K562 (cell line): ENCODE measurements around the gene ARHGAP22. TPM values are rescaled to one million over a fixed set of nuclear protein-coding genes. Genes with fewer than 3 reads are reported as not detected.

Source experiments
- ATAC-seq: fragments of 200-7000 bp; cut with Tn5 transposase; 3 replicates; pipeline ENCODE4 v1.9.1; 2020; ENCODE audit warnings: moderate library complexity
- BruUV-seq: library from RNA; stranded (reverse); fragments of 400-500 nt; replicated peaks from 2 replicates; lab custom pipeline; 2021; lab: Mats Ljungman, UMichigan
- CTCF ChIA-PET: fragments of 300-600 bp; formaldehyde crosslinking; extraction: SDS; loops from one replicate; lab custom pipeline; 2021; ENCODE audit warnings: low intra/inter-chr PET ratio; lab: Yijun Ruan, JAX
- POLR2A ChIA-PET: fragments of 300-600, 350-650 bp; sonication (Branson Sonifier 250); formaldehyde crosslinking; extraction: SDS; loops from one replicate; lab custom pipeline; 2021; ENCODE audit warnings: antibody characterized with exemption, inconsistent platforms; lab: Yijun Ruan, JAX
- DNase-seq, 4 experiments: peaks; one replicate each; pipeline versions ENCODE4 v3.0.0 to v3.0.0-alpha.2; 2011 to 2018; ENCODE audit warnings: low spot score in 3 of 4, mixed read lengths in 3 of 4; ENCODE audit errors: extremely low read depth in 1 of 4
- FAIRE-seq: peaks from 2 replicates; lab custom pipeline; 2011; peaks lifted over from hg19 to GRCh38; lab: Jason Lieb, UNC
- H2AFZ ChIP-seq: 2 replicates; pipeline ENCODE4 v1.6.0; 2011; ENCODE audit warnings: low read depth, low read length, control low read depth, inconsistent platforms
- H3K27ac ChIP-seq: fragments of 200-600 bp; 3 replicates; pipeline ENCODE4 v1.8.0; 2011; ENCODE audit warnings: low read depth, mild to moderate bottlenecking, control low read depth, inconsistent platforms, low read length, moderate library complexity, mixed read lengths; ENCODE audit errors: extremely low read depth
- H3K27me3 ChIP-seq, 2 experiments: fragments of 300-600 bp in 1 of 2; 2 replicates in 1 of 2; 3 replicates in 1 of 2; pipeline versions ENCODE4 v1.6.0 to v1.8.0; 2011; ENCODE audit warnings: inconsistent platforms in 2 of 2, low read length in 2 of 2, mild to moderate bottlenecking in 1 of 2, mixed read lengths in 1 of 2, moderate library complexity in 1 of 2; ENCODE audit not compliant: control insufficient read depth in 2 of 2, insufficient read depth in 2 of 2
- H3K36me3 ChIP-seq: fragments of 300-600 bp; 3 replicates; pipeline ENCODE4 v1.8.0; 2011; ENCODE audit warnings: mild to moderate bottlenecking, low read length, inconsistent platforms; ENCODE audit not compliant: control insufficient read depth, insufficient read depth
- H3K4me1 ChIP-seq, 2 experiments: fragments of 200-600 bp in 1 of 2; replicated peaks in 1 of 2; 2 replicates in 1 of 2; 3 replicates in 1 of 2; pipeline versions ENCODE4 v1.5.1 to v1.8.0; 2011; ENCODE audit warnings: inconsistent platforms in 2 of 2, low read length in 2 of 2, mild to moderate bottlenecking in 1 of 2, mixed read lengths in 1 of 2, moderate library complexity in 1 of 2; ENCODE audit not compliant: control insufficient read depth in 2 of 2, insufficient read depth in 2 of 2
- H3K4me2 ChIP-seq: 2 replicates; pipeline ENCODE4 v1.6.1; 2011; ENCODE audit warnings: low read length, control low read depth, inconsistent platforms, mixed read lengths; ENCODE audit not compliant: insufficient read depth
- H3K4me3 ChIP-seq: fragments of 200-600 bp; sonication (generic), shearing (Covaris generic); 2 replicates; pipeline ENCODE4 v1.5.1; 2016; ENCODE audit warnings: control low read depth, inconsistent platforms
- H3K79me2 ChIP-seq: fragments of 200-600 bp; 3 replicates; pipeline ENCODE4 v1.8.0; 2011; ENCODE audit warnings: low read length, inconsistent platforms; ENCODE audit not compliant: control insufficient read depth, insufficient read depth
- H3K9ac ChIP-seq, 2 experiments: 2 replicates each; pipeline versions ENCODE4 v1.6.0 to v1.6.1; 2011; ENCODE audit warnings: low read depth in 2 of 2, low read length in 2 of 2, control low read depth in 1 of 2, inconsistent platforms in 1 of 2, mild to moderate bottlenecking in 1 of 2, mixed read lengths in 1 of 2; ENCODE audit not compliant: insufficient read depth in 1 of 2
- H3K9me1 ChIP-seq: one replicate; pipeline ENCODE4 v1.6.0; 2011; ENCODE audit warnings: inconsistent platforms, mild to moderate bottlenecking, low read length, moderate library complexity; ENCODE audit not compliant: control insufficient read depth, insufficient read depth
- H3K9me3 ChIP-seq: replicated peaks from 2 replicates; pipeline ENCODE4 v1.5.1; 2011; ENCODE audit warnings: low read depth, low read length, inconsistent platforms; ENCODE audit not compliant: control insufficient read depth, insufficient read depth
- H4K20me1 ChIP-seq: replicated peaks from 2 replicates; pipeline ENCODE4 v1.6.1; 2011; ENCODE audit warnings: low read length, inconsistent platforms, mixed read lengths; ENCODE audit not compliant: control insufficient read depth, insufficient read depth
- ATF1 ChIP-seq, 2 experiments: fragments of 450-650 bp in 1 of 2; IDR thresholded peaks; 2 replicates each; pipeline ENCODE4 v1.6.1; 2016; ENCODE audit warnings: missing compliant biosample characterization in 1 of 2, missing genetic modification characterization in 1 of 2
- CAMTA2 ChIP-seq: fragments of 250-450 bp; sonication (Bioruptor Pico); conservative IDR thresholded peaks from 2 replicates; pipeline ENCODE4 v1.5.1; 2022
- CREB5 ChIP-seq: fragments of 250-450 bp; sonication (Bioruptor Pico); IDR thresholded peaks from 2 replicates; pipeline ENCODE4 v1.5.0; 2020; ENCODE audit warnings: mild to moderate bottlenecking
- FOXM1 ChIP-seq, 2 experiments: fragments of 450-650 bp in 1 of 2; sonication (generic) in 1 of 2; formaldehyde crosslinking in 1 of 2; IDR thresholded peaks; 2 replicates each; pipeline versions ENCODE4 v1.6.1 to v1.9.0; 2017 to 2022; ENCODE audit warnings: low read depth in 2 of 2, mild to moderate bottlenecking in 2 of 2, missing genetic modification reagents in 1 of 2, moderate library complexity in 1 of 2
- HDAC2 ChIP-seq: fragments of 450-650 bp; IDR thresholded peaks from 2 replicates; pipeline ENCODE4 v1.6.1; 2016; ENCODE audit warnings: mild to moderate bottlenecking
- HMG20A ChIP-seq: fragments of 450-650 bp; formaldehyde crosslinking; conservative IDR thresholded peaks from 2 replicates; pipeline ENCODE4 v1.4.0; 2020; ENCODE audit warnings: mild to moderate bottlenecking, mixed read lengths
- LEF1 ChIP-seq: fragments of 450-650 bp; IDR thresholded peaks from 2 replicates; pipeline ENCODE4 v1.6.1; 2016; ENCODE audit warnings: mild to moderate bottlenecking
- MAZ ChIP-seq, 2 experiments: fragments of 450-650 bp in 1 of 2; sonication (generic) in 1 of 2; formaldehyde crosslinking; IDR thresholded peaks in 1 of 2; conservative IDR thresholded peaks in 1 of 2; 2 replicates each; pipeline versions ENCODE4 v1.4.0 to v1.5.0; 2020; ENCODE audit warnings: mild to moderate bottlenecking in 1 of 2, missing genetic modification reagents in 1 of 2
- NR0B1 ChIP-seq: fragments of 450-650 bp; IDR thresholded peaks from one replicate; pipeline ENCODE4 v1.6.1; 2018; ENCODE audit warnings: mild to moderate bottlenecking, moderate library complexity; ENCODE audit not compliant: partially characterized antibody
- NRF1 ChIP-seq, 2 experiments: fragments of 450-650 bp; IDR thresholded peaks in 1 of 2; conservative IDR thresholded peaks in 1 of 2; 2 replicates each; pipeline ENCODE4 v1.6.1; 2014; ENCODE audit warnings: mild to moderate bottlenecking in 2 of 2
- PHTF2 ChIP-seq: fragments of 250-450 bp; sonication (Bioruptor Pico); IDR thresholded peaks from 2 replicates; pipeline ENCODE4 v1.5.0; 2021; ENCODE audit warnings: mild to moderate bottlenecking
- PURB ChIP-seq: sonication (generic); formaldehyde crosslinking; IDR thresholded peaks from 2 replicates; pipeline ENCODE4 v1.9.0; 2021; ENCODE audit warnings: low read depth, mild to moderate bottlenecking, missing genetic modification reagents
- RB1 ChIP-seq: fragments of 450-650 bp; IDR thresholded peaks from 2 replicates; pipeline ENCODE4 v1.6.1; 2017; ENCODE audit warnings: low read depth, mild to moderate bottlenecking
- TAF7 ChIP-seq: fragments of 450-650 bp; IDR thresholded peaks from 2 replicates; pipeline ENCODE4 v1.6.1; 2016; ENCODE audit warnings: missing genetic modification characterization, missing compliant biosample characterization
- ZHX1 ChIP-seq: fragments of 150-350 bp; conservative IDR thresholded peaks from 2 replicates; pipeline ENCODE4 v1.6.1; 2014; ENCODE audit warnings: low read length
- ZKSCAN8 ChIP-seq: fragments of 200-800 bp; sonication (Bioruptor generic); IDR thresholded peaks from 2 replicates; pipeline ENCODE4 v1.6.1; 2016; ENCODE audit warnings: missing genetic modification characterization, missing compliant biosample characterization
- ZNF133 ChIP-seq: fragments of 250-450 bp; sonication (Bioruptor Pico); IDR thresholded peaks from 2 replicates; pipeline ENCODE4 v1.4.0; 2020; ENCODE audit warnings: mild to moderate bottlenecking
- ZNF282 ChIP-seq: sonication (generic); formaldehyde crosslinking; IDR thresholded peaks from 2 replicates; pipeline ENCODE4 v1.8.1; 2023; ENCODE audit warnings: missing genetic modification reagents
- WGBS: fragments of 100-300 bp; shearing (Covaris generic); methylation state at CpG from one replicate; pipeline ENCODE4 v1.1.6; 2016; ENCODE audit warnings: low coverage, mixed read lengths; ENCODE audit not compliant: insufficient coverage; ENCODE audit errors: missing lambda C conversion rate; 5-methylcytosine and 5-hydroxymethylcytosine counted together
- in situ Hi-C: fragments of 300-500 bp; cut with MboI; formaldehyde crosslinking; loops from 4 replicates; pipeline ENCODE4 v1.15.0; 2018; ENCODE audit warnings: inconsistent platforms, mixed read lengths
- intact Hi-C: fragments of 100-400 bp; cut with micrococcal nuclease; formaldehyde crosslinking; loops from 2 replicates; pipeline ENCODE4 v1.14.2; 2022
- polyA plus RNA-seq, 8 experiments: library from polyadenylated mRNA; depleted of rRNA in 4 of 8; stranded (reverse) in 5 of 8; unstranded in 3 of 8; fragments of >200 nt; fragmentation: Nextera tagmentation in 2 of 8; fragmentation: Illumina TruSeq in 1 of 8; extraction: Ambion mirVana in 2 of 8; extraction: Trizol in 1 of 8; gene quantifications; 2 replicates each; pipeline versions ENCODE4 v1.2.1 to v1.2.3, GENCODE V29; 2011 to 2014; ENCODE audit warnings: inconsistent platforms in 1 of 8, missing spikeins in 1 of 8
- total RNA-seq, 7 experiments: library from RNA; depleted of rRNA in 6 of 7; stranded (reverse); fragments of >200 nt in 6 of 7; fragmentation: Illumina TruSeq in 2 of 7; extraction: Trizol in 2 of 7; gene quantifications; 2 replicates each; pipeline versions ENCODE4 v1.2.1 to v1.2.3, GENCODE V29; 2011 to 2021; ENCODE audit warnings: low replicate concordance in 1 of 7

Gene ARHGAP22
- total and polyA plus RNA-seq, 9 of the 15 experiments (the other 6 are each of a cell fraction or from before 2014, with no cell fraction given): 1.3 to 28.1 (median 12.7) TPM

DNA sequence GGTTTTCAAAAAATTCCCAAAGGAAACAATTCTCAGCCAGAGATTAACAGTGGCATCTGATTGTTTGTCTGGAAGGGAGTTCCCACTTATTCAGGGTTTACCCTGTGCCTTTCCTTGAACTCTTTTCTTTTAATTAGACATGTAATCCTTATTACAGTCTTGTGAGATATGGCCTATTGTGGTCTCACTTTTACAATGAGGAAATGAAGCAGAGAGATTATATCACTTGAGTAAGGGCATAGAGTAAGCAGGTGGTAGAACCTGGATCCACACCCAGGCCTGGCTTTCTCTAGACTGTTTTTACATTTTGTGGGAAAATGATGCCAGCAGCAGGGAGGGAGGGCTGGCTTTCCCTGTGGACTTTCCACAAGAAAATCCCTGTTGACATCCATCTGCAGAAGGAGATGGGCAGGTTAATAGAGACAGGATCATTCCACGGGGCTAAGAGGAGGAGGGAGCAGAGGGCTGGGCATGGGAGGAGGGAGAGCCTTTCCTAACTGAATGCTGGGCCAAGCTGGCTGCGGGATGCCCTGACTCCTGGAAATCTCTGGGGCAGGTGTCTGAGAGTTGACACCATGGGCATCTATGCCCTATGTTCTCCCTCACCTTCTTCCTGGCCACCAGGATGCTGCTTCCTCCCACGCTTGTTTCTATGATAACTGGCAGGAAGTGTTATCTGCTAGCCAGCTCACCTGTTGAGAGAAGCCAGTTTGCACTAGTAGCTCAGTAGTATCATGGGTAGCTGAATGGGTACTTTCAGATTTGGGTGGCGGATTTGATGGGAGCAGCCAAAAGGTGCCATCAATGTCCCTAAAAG lies 28.7 kb upstream of the ARHGAP22 start:
- no peak for DNase-seq
- no peak overlapping the region for H2AFZ ChIP-seq
- intact Hi-C loops (no loop called here), in situ Hi-C loops (no loop called here)
- no peaks in the 10 kb centered on the region for H3K4me1 ChIP-seq
- H4K20me1 ChIP-seq: no peaks in the 10 kb centered on the region
- no peaks in the 10 kb centered on the region for H3K36me3 ChIP-seq
- no peak overlapping the region for H3K27ac ChIP-seq
- WGBS: 0% methylated on average over 4 of the region's 4 CpGs
- no peak for ATAC-seq
- ChIA-PET POLR2A (no interaction called here), CTCF (no interaction called here)
- H3K4me3 ChIP-seq: no peak overlapping the region
- no peak overlapping the region for H3K4me2 ChIP-seq
- no peaks in the 10 kb centered on the region for H3K9me3 ChIP-seq
- no TSS peak for BruUV-seq
- no peak for FAIRE-seq
- H3K27me3 ChIP-seq: peaks cover 0 to 9% of the 10 kb centered on the region in 2 experiments; a peak in 1 of 5 replicates
- no peaks in the 10 kb centered on the region for H3K9me1 ChIP-seq
- H3K9ac ChIP-seq: no peak overlapping the region
- no peaks in the 10 kb centered on the region for H3K79me2 ChIP-seq
- no peak for TF ChIP-seq FOXM1 (IDR thresholded peaks at IDR 0.05; ENCODE audit: low read depth)
- TF ChIP-seq FOXM1 (CRISPR knock-in tag; IDR thresholded peaks at IDR 0.05; ENCODE audit: low read depth): no peak
- TF ChIP-seq RB1: no peak
- TF ChIP-seq TAF7: no peak
- no peak for TF ChIP-seq PHTF2
- no peak for TF ChIP-seq HDAC2
- TF ChIP-seq LEF1: no peak
- no peak for TF ChIP-seq MAZ (CRISPR knock-in tag; conservative IDR thresholded peaks at IDR 0.05 in 1 of 2, IDR thresholded peaks at IDR 0.05 in 1 of 2)
- TF ChIP-seq NR0B1: no peak
- no peak for TF ChIP-seq NRF1 (conservative IDR thresholded peaks at IDR 0.05 in 1 of 2, IDR thresholded peaks at IDR 0.05 in 1 of 2)
- TF ChIP-seq ZNF133 (CRISPR knock-in tag): no peak
- TF ChIP-seq ZKSCAN8 (CRISPR knock-in tag): no peak
- no peak for TF ChIP-seq HMG20A (CRISPR knock-in tag)
- TF ChIP-seq ZHX1: no peak
- no peak for TF ChIP-seq CREB5 (CRISPR knock-in tag)
- no peak for TF ChIP-seq PURB
- no peak for TF ChIP-seq ATF1 (CRISPR knock-in tag; IDR thresholded peaks at IDR 0.05)
- TF ChIP-seq ATF1 (tag; IDR thresholded peaks at IDR 0.05): no peak
- no peak for TF ChIP-seq ZNF282 (CRISPR knock-in tag)
- TF ChIP-seq CAMTA2 (CRISPR knock-in tag): no peak
